ENCODE measurements around the gene TIGD1. TPM values are rescaled to one million over a fixed set of nuclear protein-coding genes. Genes with fewer than 3 reads are reported as not detected.

The TIGD1 gene
- total and polyA plus RNA-seq, 2 of the 13 experiments (the other 11 are each of a cell fraction or from before 2014, with no cell fraction given): 3.5 to 9.5 TPM

- TF ChIP-seq SNAPC4 (CRISPR knock-in tag; IDR thresholded peaks at IDR 0.05): no peak
- 0 out of 2 replicates have a peak, but pooled peaks have one; percentile 43 for TF ChIP-seq ZNF264 (CRISPR knock-in tag; IDR thresholded peaks at IDR 0.05)
- no peak for TF ChIP-seq LCORL (IDR thresholded peaks at IDR 0.05)
- peak; percentile 83; the same call in 1 of the 2 replicates for TF ChIP-seq LCORL (CRISPR knock-in tag; IDR thresholded peaks at IDR 0.05)
- no peak for TF ChIP-seq MAFG (CRISPR knock-in tag; IDR thresholded peaks at IDR 0.05)
- peak; percentile 20; the same call in 1 of the 2 replicates for TF ChIP-seq PITX1 (CRISPR knock-in tag; IDR thresholded peaks at IDR 0.05)
- no peak for TF ChIP-seq ZFP1 (CRISPR knock-in tag; IDR thresholded peaks at IDR 0.05)
- 0 out of 2 replicates have a peak, but pooled peaks have one; percentile 31 for TF ChIP-seq SNAPC5 (CRISPR knock-in tag; IDR thresholded peaks at IDR 0.05; ENCODE audit: borderline replicate concordance)
- TF ChIP-seq PHF21A (CRISPR knock-in tag; IDR thresholded peaks at IDR 0.05): peak; percentile 74; the same call in 1 of the 2 replicates
- no peak for TF ChIP-seq NR2F6 (IDR thresholded peaks at IDR 0.05)
- 0 out of 2 replicates have a peak, but pooled peaks have one; percentile 20 for TF ChIP-seq NR2F6 (CRISPR knock-in tag; IDR thresholded peaks at IDR 0.05)
- TF ChIP-seq SOX6 (IDR thresholded peaks at IDR 0.05): no peak
- peak; percentile 9; the same call in 1 of the 2 replicates for TF ChIP-seq SOX6 (CRISPR knock-in tag; IDR thresholded peaks at IDR 0.05)
- peak; percentile 58; the same call in 1 of the 2 replicates for TF ChIP-seq ZNF761 (CRISPR knock-in tag; conservative IDR thresholded peaks at IDR 0.05)
- TF ChIP-seq YEATS4 (CRISPR knock-in tag; IDR thresholded peaks at IDR 0.05; ENCODE audit: borderline replicate concordance): peak; percentile 28; the same call in 1 of the 2 replicates
- no peak for TF ChIP-seq KDM5A (IDR thresholded peaks at IDR 0.05; ENCODE audit: borderline replicate concordance, low read length)
- peak; percentile 70; the same call in 1 of the 2 replicates for TF ChIP-seq ZSCAN29 (CRISPR knock-in tag; conservative IDR thresholded peaks at IDR 0.05)
- TF ChIP-seq ZFP90 (CRISPR knock-in tag; IDR thresholded peaks at IDR 0.05; ENCODE audit: borderline replicate concordance): 0 out of 2 replicates have a peak, but pooled peaks have one; percentile 52
- no peak for TF ChIP-seq THAP7 (CRISPR knock-in tag; IDR thresholded peaks at IDR 0.05)
- TF ChIP-seq MXI1 (IDR thresholded peaks at IDR 0.05; ENCODE audit: borderline replicate concordance, low read depth, low read length): peak; percentile 53; the same call in 1 of the 3 replicates
Measured at GRCh38 chr2:232574674-232575403, 24.5 kb upstream of the TIGD1 start (continued).
